HepG2 (cell line): ENCODE data around the gene NLRP5. TPM values are rescaled to one million over a fixed set of nuclear protein-coding genes. Genes with fewer than 3 reads are reported as not detected.

Experiments used
- ATAC-seq: fragments of 200-7000 bp; cut with Tn5 transposase; 3 replicates; pipeline ENCODE4 v1.9.1; 2020; ENCODE audit warnings: mild to moderate bottlenecking, moderate library complexity
- BruUV-seq: library from RNA; stranded (reverse); fragments of 400-500 nt; replicated peaks from 2 replicates; lab custom pipeline; 2021; lab: Mats Ljungman, UMichigan
- CTCF ChIA-PET: fragments of 300-600 bp; formaldehyde crosslinking; extraction: SDS; loops from one replicate; lab custom pipeline; 2021; ENCODE audit warnings: low total read pairs, inconsistent platforms, low intra/inter-chr PET ratio; lab: Yijun Ruan, JAX
- POLR2A ChIA-PET: fragments of 350-600 bp; sonication (Branson Sonifier 250); formaldehyde crosslinking; loops from one replicate; lab custom pipeline; 2020; ENCODE audit warnings: antibody characterized with exemption, inconsistent platforms; lab: Yijun Ruan, JAX
- DNase-seq: peaks from one replicate; pipeline ENCODE4 v3.0.0-alpha.2; 2015; ENCODE audit warnings: low spot score
- FAIRE-seq: peaks from 3 replicates; lab custom pipeline; 2011; peaks lifted over from hg19 to GRCh38; lab: Jason Lieb, UNC
- H2AFZ ChIP-seq: one replicate; pipeline ENCODE4 v1.6.1; 2011; ENCODE audit warnings: low read length, inconsistent platforms
- H3K27ac ChIP-seq: fragments of 300-600 bp; 3 replicates; pipeline ENCODE4 v1.8.0; 2011; ENCODE audit warnings: mixed run types, mild to moderate bottlenecking, mixed read lengths, low read length, inconsistent platforms; ENCODE audit not compliant: insufficient read depth; ENCODE audit errors: extremely low read length
- H3K27me3 ChIP-seq, 2 experiments: fragments of 200-600 bp in 1 of 2; 2 replicates in 1 of 2; 3 replicates in 1 of 2; pipeline versions ENCODE4 v1.6.0 to v1.8.0; 2011; ENCODE audit warnings: low read length in 2 of 2, mild to moderate bottlenecking in 2 of 2, moderate library complexity in 2 of 2, inconsistent platforms in 1 of 2; ENCODE audit not compliant: insufficient read depth in 2 of 2, control insufficient read depth in 1 of 2
- H3K36me3 ChIP-seq, 2 experiments: fragments of 200-600 bp in 1 of 2; replicated peaks in 1 of 2; 2 replicates in 1 of 2; 3 replicates in 1 of 2; pipeline versions ENCODE4 v1.5.1 to v1.8.0; 2011; ENCODE audit warnings: low read length in 2 of 2, inconsistent platforms in 1 of 2; ENCODE audit not compliant: insufficient read depth in 2 of 2, control insufficient read depth in 1 of 2
- H3K4me1 ChIP-seq: 2 replicates; pipeline ENCODE4 v1.5.1; 2012; ENCODE audit warnings: low read length, inconsistent platforms; ENCODE audit not compliant: insufficient read depth
- H3K4me2 ChIP-seq: 2 replicates; pipeline ENCODE4 v1.6.0; 2011; ENCODE audit warnings: low read depth, low read length, inconsistent platforms
- H3K4me3 ChIP-seq, 3 experiments: fragments of 200-600 bp in 1 of 3; sonication (generic), shearing (Covaris generic) in 1 of 3; replicated peaks in 1 of 3; 2 replicates each; pipeline ENCODE4 v1.5.1; 2011 to 2016; ENCODE audit warnings: low read length in 3 of 3, inconsistent platforms in 2 of 3, low read depth in 2 of 3, mild to moderate bottlenecking in 2 of 3, control low read depth in 1 of 3, mixed read lengths in 1 of 3; ENCODE audit not compliant: insufficient read depth in 1 of 3
- H3K79me2 ChIP-seq: one replicate; pipeline ENCODE4 v1.6.1; 2011; ENCODE audit warnings: low read length, inconsistent platforms; ENCODE audit not compliant: insufficient read depth
- H3K9ac ChIP-seq: 2 replicates; pipeline ENCODE4 v1.6.0; 2011; ENCODE audit warnings: mild to moderate bottlenecking, low read depth, low read length, inconsistent platforms; ENCODE audit not compliant: insufficient read depth
- H3K9me3 ChIP-seq: 2 replicates; pipeline ENCODE4 v1.5.1; 2012; ENCODE audit warnings: mild to moderate bottlenecking, low read length
- H4K20me1 ChIP-seq: 2 replicates; pipeline ENCODE4 v1.6.0; 2011; ENCODE audit warnings: inconsistent platforms, mild to moderate bottlenecking, low read length, moderate library complexity; ENCODE audit not compliant: insufficient read depth
- EHMT2 ChIP-seq: fragments of 200-600 bp; sonication (generic); IDR thresholded peaks from 2 replicates; pipeline ENCODE4 v1.7.0; 2017; ENCODE audit warnings: antibody characterized with exemption, low read depth, low read length, borderline replicate concordance
- MEIS2 ChIP-seq: sonication (generic); formaldehyde crosslinking; IDR thresholded peaks from 2 replicates; pipeline ENCODE4 v1.9.0; 2021; ENCODE audit warnings: mild to moderate bottlenecking, missing genetic modification reagents
- MIER2 ChIP-seq: IDR thresholded peaks from 2 replicates; pipeline ENCODE4 v1.6.1; 2016; ENCODE audit warnings: missing biosample characterization, missing genetic modification reagents
- MXI1 ChIP-seq: IDR thresholded peaks from 3 replicates; pipeline ENCODE4 v1.6.1; 2012; ENCODE audit warnings: low read depth, low read length, inconsistent platforms, borderline replicate concordance
- NKX3-1 ChIP-seq: sonication (generic); formaldehyde crosslinking; IDR thresholded peaks from 2 replicates; pipeline ENCODE4 v1.5.0; 2020; ENCODE audit warnings: missing genetic modification reagents
- POLR2A ChIP-seq, 2 experiments: IDR thresholded peaks; 2 replicates each; pipeline ENCODE4 v1.6.1; 2011; ENCODE audit warnings: low read depth in 2 of 2, low read length in 2 of 2, mild to moderate bottlenecking in 1 of 2, moderate library complexity in 1 of 2; ENCODE audit not compliant: insufficient read depth in 1 of 2
- PRDM15 ChIP-seq: sonication (generic); formaldehyde crosslinking; IDR thresholded peaks from 2 replicates; pipeline ENCODE4 v1.4.0; 2020; ENCODE audit warnings: missing genetic modification reagents
- REST ChIP-seq, 2 experiments: IDR thresholded peaks; 2 replicates each; pipeline ENCODE4 v1.6.1; 2011 to 2012; ENCODE audit warnings: low read length in 2 of 2, borderline replicate concordance in 1 of 2, low read depth in 1 of 2, mild to moderate bottlenecking in 1 of 2, moderate library complexity in 1 of 2
- TFE3 ChIP-seq: IDR thresholded peaks from 2 replicates; pipeline ENCODE4 v1.6.1; 2016
- WIZ ChIP-seq: sonication (generic); formaldehyde crosslinking; IDR thresholded peaks from 2 replicates; pipeline ENCODE4 v1.5.1; 2020; ENCODE audit warnings: mild to moderate bottlenecking, missing genetic modification reagents
- ZNF446 ChIP-seq: sonication (generic); formaldehyde crosslinking; IDR thresholded peaks from 2 replicates; pipeline ENCODE4 v1.5.0; 2020; ENCODE audit warnings: mild to moderate bottlenecking, missing genetic modification reagents
- ZNF792 ChIP-seq: IDR thresholded peaks from 2 replicates; pipeline ENCODE4 v1.6.1; 2016
- ZSCAN9 ChIP-seq: IDR thresholded peaks from 2 replicates; pipeline ENCODE4 v1.6.1; 2016; ENCODE audit warnings: borderline replicate concordance
- WGBS: methylation state at CpG from one replicate; pipeline ENCODE4 v1.1.6; 2017; ENCODE audit warnings: low lambda C conversion rate; 5-methylcytosine and 5-hydroxymethylcytosine counted together
- in situ Hi-C: cut with HindIII; loops from 2 replicates; pipeline ENCODE4 v1.10.0; 2017; ENCODE audit warnings: low pct_unique_long_range_greater_than_20kb; ENCODE audit not compliant: extremely low pct_ligation_motif_present
- intact Hi-C: fragments of 100-400 bp; cut with micrococcal nuclease; formaldehyde crosslinking; loops from one replicate; pipeline ENCODE4 v1.10.0; 2022; ENCODE audit not compliant: unreplicated experiment
- polyA plus RNA-seq, 8 experiments: library from polyadenylated mRNA; depleted of rRNA in 3 of 8; stranded (reverse) in 7 of 8; unstranded in 1 of 8; fragments of >200 nt; fragmentation: Illumina TruSeq in 4 of 8; extraction: Trizol in 4 of 8; gene quantifications; 2 replicates each; pipeline versions ENCODE4 v1.2.1 to v1.2.3, GENCODE V29; 2011 to 2016; ENCODE audit warnings: low read depth in 4 of 8, missing spikeins in 1 of 8, mixed read lengths in 1 of 8; ENCODE audit not compliant: insufficient read depth in 1 of 8
- total RNA-seq, 5 experiments: library from RNA; depleted of rRNA; stranded (reverse); fragments of >200 nt; fragmentation: Illumina TruSeq; extraction: Trizol; gene quantifications; 2 replicates each; pipeline ENCODE4 v1.2.3, GENCODE V29; 2016; ENCODE audit warnings: low read depth in 1 of 5

The NLRP5 gene
- total and polyA plus RNA-seq, 2 of the 13 experiments (the other 11 are each of a cell fraction or from before 2014, with no cell fraction given): not detected

GRCh38 chr19:56015756-56016155 lies 29.2 kb downstream of the NLRP5 start:
- DNase-seq: peak; percentile 16
- no peak overlapping the region for H3K9ac ChIP-seq
- ATAC-seq: no peak
- H3K9me3 ChIP-seq: no peaks in the 10 kb centered on the region
- H2AFZ ChIP-seq: no peak overlapping the region
- intact Hi-C loops: no loop called here
- WGBS: 4% methylated on average over 5 of the region's 5 CpGs
- no peak for TF ChIP-seq MEIS2 (CRISPR knock-in tag)
- TF ChIP-seq ZNF792 (CRISPR knock-in tag): 0 out of 2 replicates have a peak, but pooled peaks have one; percentile 26
- 0 out of 2 replicates have a peak, but pooled peaks have one; percentile 23 for TF ChIP-seq TFE3 (CRISPR knock-in tag)
- TF ChIP-seq ZSCAN9: 0 out of 2 replicates have a peak, but pooled peaks have one; percentile 39
- TF ChIP-seq PRDM15 (CRISPR knock-in tag): no peak
- TF ChIP-seq MXI1: no peak
- TF ChIP-seq EHMT2: peak; percentile 92; the same call in 1 of the 2 replicates
- 0 out of 2 replicates have a peak, but pooled peaks have one; percentile 43 for TF ChIP-seq NKX3-1 (CRISPR knock-in tag)
- peak; percentile 58 to 95 for TF ChIP-seq REST (IDR thresholded peaks at IDR 0.05; ENCODE audit: borderline replicate concordance in 1 of 2, low read depth in 1 of 2, low read length in 2 of 2)
- TF ChIP-seq ZNF446 (CRISPR knock-in tag): no peak
- peak; percentile 94 for TF ChIP-seq MIER2 (CRISPR knock-in tag)
- no peak for TF ChIP-seq POLR2A (IDR thresholded peaks at IDR 0.05; ENCODE audit: insufficient read depth in 1 of 2, low read depth in 2 of 2, low read length in 2 of 2)
- peak; percentile 44; the same call in 1 of the 2 replicates for TF ChIP-seq WIZ (CRISPR knock-in tag)
- no peaks in the 10 kb centered on the region for H3K4me1 ChIP-seq
- in situ Hi-C loops: no loop called here
- H4K20me1 ChIP-seq: no peaks in the 10 kb centered on the region
- no peak overlapping the region for H3K4me3 ChIP-seq
- FAIRE-seq: no peak
- ChIA-PET POLR2A (no interaction called here), CTCF (no interaction called here)
- no peak overlapping the region for H3K4me2 ChIP-seq
- no peaks in the 10 kb centered on the region for H3K36me3 ChIP-seq
- no peaks in the 10 kb centered on the region for H3K27me3 ChIP-seq
- no peak overlapping the region for H3K27ac ChIP-seq
- no TSS peak for BruUV-seq
- H3K79me2 ChIP-seq: no peaks in the 10 kb centered on the region
